Measurements from ENCODE around the gene SIAH3.

- TF ChIP-seq CTCF (IDR thresholded peaks at IDR 0.05), result no peak
- no peak for TF ChIP-seq POLR2AphosphoS5 (IDR thresholded peaks at IDR 0.05)
- TF ChIP-seq POLR2A (IDR thresholded peaks at IDR 0.05), result no peak
Observed at GRCh38 chr13:45851956-45852355, 403 bp upstream of the SIAH3 start.
